Stomach (tissue), 9 donors: ENCODE data around the gene ART3. TPM values are rescaled to one million over a fixed set of nuclear protein-coding genes. Genes with fewer than 3 reads are reported as not detected.

Experiments
- DNase-seq, 2 donors: peaks; one replicate each; pipeline versions ENCODE4 v3.0.0 to v3.0.0-alpha.2; 2013 to 2019
- H3K27ac ChIP-seq, 5 donors: fragments of 200-600 bp in 4 of 5; sonication (generic) in 4 of 5; one replicate each; pipeline ENCODE4 v1.5.1; 2013 to 2019; ENCODE audit warnings: mild to moderate bottlenecking in 1 of 5, moderate library complexity in 1 of 5
- H3K27me3 ChIP-seq, 3 donors: fragments of 200-600 bp; sonication (generic); one replicate each; pipeline ENCODE4 v1.5.1; 2017 to 2019; ENCODE audit warnings: mixed run types in 1 of 3
- H3K36me3 ChIP-seq, 4 donors: fragments of 200-600 bp; sonication (generic); 1 replicate in 3 of 4; 2 replicates in 1 of 4; pipeline ENCODE4 v1.5.1; 2016 to 2019
- H3K4me1 ChIP-seq, 4 donors: fragments of 200-600 bp; sonication (generic); one replicate each; pipeline ENCODE4 v1.5.1; 2016 to 2019
- H3K4me3 ChIP-seq, 4 donors: fragments of 200-600 bp; sonication (generic) in 3 of 4; one replicate each; pipeline ENCODE4 v1.5.1; 2016 to 2019; ENCODE audit warnings: mild to moderate bottlenecking in 1 of 4
- H3K9me3 ChIP-seq, 4 donors: fragments of 200-600 bp; sonication (generic); one replicate each; pipeline ENCODE4 v1.5.1; 2016 to 2019
- CTCF ChIP-seq, 7 experiments: fragments of 450-650 bp in 4 of 7; fragments of 200-600 bp in 3 of 7; sonication (generic) in 3 of 7; IDR thresholded peaks; one replicate each; pipeline ENCODE4 v1.5.1; 2016 to 2019; ENCODE audit warnings: antibody characterized with exemption in 7 of 7, control low read depth in 2 of 7, mild to moderate bottlenecking in 1 of 7
- EP300 ChIP-seq: sonication (generic); formaldehyde crosslinking; IDR thresholded peaks from one replicate; pipeline ENCODE4 v1.6.1; 2017; ENCODE audit warnings: antibody characterized with exemption
- POLR2A ChIP-seq, 4 donors: fragments of 450-650 bp; IDR thresholded peaks; one replicate each; pipeline ENCODE4 v1.6.1; 2016; ENCODE audit warnings: antibody characterized with exemption in 4 of 4, control low read depth in 2 of 4, mild to moderate bottlenecking in 1 of 4, moderate library complexity in 1 of 4
- POLR2AphosphoS5 ChIP-seq, 3 donors: sonication (generic); formaldehyde crosslinking; IDR thresholded peaks; one replicate each; pipeline ENCODE4 v1.6.1; 2016; ENCODE audit warnings: antibody characterized with exemption in 3 of 3
- WGBS, 5 donors: extraction: QIAGEN DNeasy Blood & Tissue Kit in 3 of 5; methylation state at CpG; one replicate each; pipeline versions ENCODE4 v1.1.5 to v1.1.7; 2013 to 2018; 5-methylcytosine and 5-hydroxymethylcytosine counted together
- intact Hi-C: fragments of 100-400 bp; cut with DNase I; formaldehyde crosslinking; loops from one replicate; pipeline ENCODE4 v1.15.1; 2023; ENCODE audit warnings: low total_unique reads
- polyA plus RNA-seq, 3 donors: library from polyadenylated mRNA; stranded (reverse); fragments of 200-250 nt; gene quantifications; one replicate each; pipeline ENCODE4 v1.2.3, GENCODE V29; 2013
- total RNA-seq, 5 donors: library from RNA; depleted of rRNA; stranded (reverse); fragments of >200 nt; gene quantifications; one replicate each; pipeline versions ENCODE4 v1.1.0 to v1.2.3, GENCODE V29; 2014 to 2016
- donor health status: healthy with polysubstance abuse.
- donor health status: Bipolar disorder and iron deficiency.
- donor health status: healthy.

Gene ART3
- total and polyA plus RNA-seq, 8 donors = 0.45 to 26.3 (median 0.55) TPM; not detected in 3

- DNase-seq = no peak
- Histone ChIP-seq H3K27ac (no peak overlapping the region), H3K4me3 (no peak overlapping the region), H3K4me1 (no peaks in the 10 kb centered on the region), H3K9me3 (no peaks in the 10 kb centered on the region), H3K36me3 (no peaks in the 10 kb centered on the region), H3K27me3 (no peaks in the 10 kb centered on the region)
- TF ChIP-seq POLR2A (IDR thresholded peaks at IDR 0.05) = no peak
- TF ChIP-seq POLR2AphosphoS5 (IDR thresholded peaks at IDR 0.05) = no peak
- TF ChIP-seq CTCF (IDR thresholded peaks at IDR 0.05) = no peak
- TF ChIP-seq EP300 = no peak
- intact Hi-C loops = no loop called here
Observed at GRCh38 chr4:76095568-76095967, 21.1 kb downstream of the ART3 start.

- Histone ChIP-seq H3K9me3 (no peaks in the 10 kb centered on the region), H3K27me3 (no peaks in the 10 kb centered on the region), H3K4me1 (no peaks in the 10 kb centered on the region), H3K4me3 (no peak overlapping the region), H3K27ac (no peak overlapping the region), H3K36me3 (no peaks in the 10 kb centered on the region)
- DNase-seq = no peak
- WGBS, 5 donors = 91 to 97% (median 95%) methylated on average over 3 of the region's 3 CpGs
- TF ChIP-seq CTCF (IDR thresholded peaks at IDR 0.05) = no peak
- no peak for TF ChIP-seq POLR2A (IDR thresholded peaks at IDR 0.05)
- intact Hi-C loops = no loop called here
Observed at GRCh38 chr4:76096076-76096475, 21.6 kb downstream of the ART3 start.

- no peaks in the 10 kb centered on the region for H3K27me3 ChIP-seq
- no peak for DNase-seq
- TF ChIP-seq EP300 (no peak), CTCF (IDR thresholded peaks at IDR 0.05) (no peak), POLR2AphosphoS5 (IDR thresholded peaks at IDR 0.05) (no peak), POLR2A (IDR thresholded peaks at IDR 0.05) (no peak)
- 72 to 79% (median 76%) methylated on average over 3 of the region's 3 CpGs for WGBS, 5 donors
- no peaks in the 10 kb centered on the region for H3K36me3 ChIP-seq
- intact Hi-C loops = no loop called here
- H3K27ac ChIP-seq = no peak overlapping the region
- H3K4me1 ChIP-seq = no peaks in the 10 kb centered on the region
- no peak overlapping the region for H3K4me3 ChIP-seq
- H3K9me3 ChIP-seq = no peaks in the 10 kb centered on the region
Observed at GRCh38 chr4:76105652-76106051, 31.1 kb downstream of the ART3 start.

GRCh38 chr4:76106442-76106841, 31.9 kb downstream of the ART3 start:
- H3K4me1 ChIP-seq = no peaks in the 10 kb centered on the region
- H3K27ac ChIP-seq = no peak overlapping the region
- no peak overlapping the region for H3K4me3 ChIP-seq
- no peaks in the 10 kb centered on the region for H3K9me3 ChIP-seq
- WGBS, 5 donors = 25 to 50% (median 34%) methylated on average over 4 of the region's 4 CpGs
- DNase-seq = peak in 1 of 2 donors; percentile 4
- TF ChIP-seq POLR2AphosphoS5 (IDR thresholded peaks at IDR 0.05) (no peak), EP300 (no peak), CTCF (IDR thresholded peaks at IDR 0.05) (no peak), POLR2A (IDR thresholded peaks at IDR 0.05) (no peak)
- no peaks in the 10 kb centered on the region for H3K27me3 ChIP-seq
- intact Hi-C loops = no loop called here
- no peaks in the 10 kb centered on the region for H3K36me3 ChIP-seq
